ENCODE results near the gene LYG2.

GRCh38 chr2:99201959-99202678, 53.3 kb downstream of the LYG2 start:
- TF ChIP-seq POLR2A (IDR thresholded peaks at IDR 0.05) (no peak), POLR2AphosphoS5 (IDR thresholded peaks at IDR 0.05) (no peak)
